Hepatocyte (in vitro differentiated cells): ENCODE results near the gene KLHL11. TPM values are rescaled to one million over a fixed set of nuclear protein-coding genes. Genes with fewer than 3 reads are reported as not detected.

Source experiments
- DNase-seq: peaks from one replicate; pipeline ENCODE4 v3.0.0-alpha.2; 2016; ENCODE audit warnings: low spot score
- H2AFZ ChIP-seq: fragments of 200-600 bp; sonication (generic); 2 replicates; pipeline ENCODE4 v1.6.0; 2016; ENCODE audit warnings: antibody characterized with exemption, mild to moderate bottlenecking
- H3K27ac ChIP-seq: fragments of 200-600 bp; sonication (generic); 2 replicates; pipeline ENCODE4 v1.5.1; 2016; ENCODE audit warnings: mild to moderate bottlenecking
- H3K27me3 ChIP-seq: fragments of 200-600 bp; sonication (generic); 2 replicates; pipeline ENCODE4 v1.6.1; 2016
- H3K36me3 ChIP-seq: fragments of 200-600 bp; sonication (generic); replicated peaks from 2 replicates; pipeline ENCODE4 v1.5.1; 2016; ENCODE audit warnings: low read depth; ENCODE audit not compliant: insufficient read depth
- H3K4me1 ChIP-seq: fragments of 200-600 bp; sonication (generic); 2 replicates; pipeline ENCODE4 v1.5.1; 2016; ENCODE audit warnings: mild to moderate bottlenecking, moderate library complexity; ENCODE audit not compliant: insufficient read depth
- H3K4me2 ChIP-seq: fragments of 200-600 bp; sonication (generic); 2 replicates; pipeline ENCODE4 v1.6.0; 2016
- H3K4me3 ChIP-seq: fragments of 200-600 bp; sonication (generic); 2 replicates; pipeline ENCODE4 v1.5.1; 2016; ENCODE audit warnings: mild to moderate bottlenecking
- H3K79me2 ChIP-seq: fragments of 200-600 bp; sonication (generic); 2 replicates; pipeline ENCODE4 v1.6.0; 2017; ENCODE audit warnings: mild to moderate bottlenecking
- H3K9me2 ChIP-seq: fragments of 200-600 bp; sonication (generic); replicated peaks from 2 replicates; pipeline ENCODE4 v1.6.0; 2017; ENCODE audit warnings: mild to moderate bottlenecking; ENCODE audit not compliant: insufficient read depth
- H3K9me3 ChIP-seq: fragments of 200-600 bp; sonication (generic); 2 replicates; pipeline ENCODE4 v1.5.1; 2016; ENCODE audit warnings: low read depth, mild to moderate bottlenecking
- H4K20me1 ChIP-seq: fragments of 200-600 bp; sonication (generic); 2 replicates; pipeline ENCODE4 v1.6.0; 2016; ENCODE audit warnings: mild to moderate bottlenecking; ENCODE audit not compliant: insufficient read depth, poor library complexity, severe bottlenecking
- EZH2 ChIP-seq: fragments of 200-600 bp; sonication (generic); IDR thresholded peaks from 2 replicates; pipeline ENCODE4 v1.6.1; 2016; ENCODE audit warnings: antibody characterized with exemption, mild to moderate bottlenecking, borderline replicate concordance
- EZH2phosphoT487 ChIP-seq: fragments of 200-600 bp; sonication (generic); IDR thresholded peaks from one replicate; pipeline ENCODE4 v1.6.1; 2018; ENCODE audit warnings: antibody characterized with exemption, mild to moderate bottlenecking, low read depth, moderate library complexity; ENCODE audit not compliant: unreplicated experiment, severe bottlenecking
- WGBS: methylation state at CpG from one replicate; pipeline ENCODE4 v1.1.6; 2016; ENCODE audit warnings: low lambda C conversion rate; ENCODE audit errors: missing lambda C conversion rate; 5-methylcytosine and 5-hydroxymethylcytosine counted together
- polyA plus RNA-seq: library from polyadenylated mRNA; unstranded; fragments of >200 nt; fragmentation: Nextera tagmentation; extraction: Ambion mirVana; gene quantifications from 2 replicates; pipeline ENCODE4 v1.2.1, GENCODE V29; 2016
- total RNA-seq: library from RNA; depleted of rRNA; stranded (reverse); fragments of >200 nt; gene quantifications from 2 replicates; pipeline ENCODE4 v1.2.3, GENCODE V29; 2014
- TF ChIP-seq, protein P1 (sequence below): fragments of 200-600 bp; sonication (generic); IDR thresholded peaks from 2 replicates; pipeline ENCODE4 v1.5.1; 2016; ENCODE audit warnings: antibody characterized with exemption, mild to moderate bottlenecking; ENCODE audit not compliant: poor library complexity

KLHL11 gene
- total and polyA plus RNA-seq, 2 experiments from 2014 or later, result 10.0 to 25.2 TPM

DNA sequence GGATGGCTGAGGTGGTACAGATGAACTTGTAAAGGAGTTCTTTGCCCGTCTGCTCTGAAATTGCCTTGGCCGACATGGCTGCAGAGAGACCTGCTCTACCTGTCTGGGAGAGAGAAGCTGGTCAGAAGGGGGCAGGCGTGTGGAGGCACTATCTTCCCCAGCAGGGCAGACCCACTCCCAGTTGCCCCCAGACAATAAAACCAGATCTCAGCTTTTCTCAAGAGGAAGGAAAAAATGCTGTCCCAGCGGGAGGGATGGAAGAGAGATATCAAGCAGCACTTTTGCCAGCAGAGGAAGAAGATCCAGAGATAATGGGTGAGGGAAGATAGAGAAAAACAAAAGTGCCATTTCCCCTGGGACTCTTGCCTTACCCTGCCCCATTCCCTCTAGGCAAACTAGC is 48.6 kb upstream of the KLHL11 start:
- no peak overlapping the region for H2AFZ ChIP-seq
- no peak overlapping the region for H3K4me3 ChIP-seq
- peak overlapping the region; percentile 90 for H3K4me2 ChIP-seq
- no peaks in the 10 kb centered on the region for H3K27me3 ChIP-seq
- H3K36me3 ChIP-seq, result no peaks in the 10 kb centered on the region
- peaks cover 79% of the 10 kb centered on the region for H3K79me2 ChIP-seq
- H4K20me1 ChIP-seq, result peaks cover 53% of the 10 kb centered on the region
- H3K4me1 ChIP-seq, result peaks cover 43% of the 10 kb centered on the region
- no peaks in the 10 kb centered on the region for H3K9me3 ChIP-seq
- no peaks in the 10 kb centered on the region for H3K9me2 ChIP-seq
- no peak for DNase-seq
- TF ChIP-seq, protein P1, sequence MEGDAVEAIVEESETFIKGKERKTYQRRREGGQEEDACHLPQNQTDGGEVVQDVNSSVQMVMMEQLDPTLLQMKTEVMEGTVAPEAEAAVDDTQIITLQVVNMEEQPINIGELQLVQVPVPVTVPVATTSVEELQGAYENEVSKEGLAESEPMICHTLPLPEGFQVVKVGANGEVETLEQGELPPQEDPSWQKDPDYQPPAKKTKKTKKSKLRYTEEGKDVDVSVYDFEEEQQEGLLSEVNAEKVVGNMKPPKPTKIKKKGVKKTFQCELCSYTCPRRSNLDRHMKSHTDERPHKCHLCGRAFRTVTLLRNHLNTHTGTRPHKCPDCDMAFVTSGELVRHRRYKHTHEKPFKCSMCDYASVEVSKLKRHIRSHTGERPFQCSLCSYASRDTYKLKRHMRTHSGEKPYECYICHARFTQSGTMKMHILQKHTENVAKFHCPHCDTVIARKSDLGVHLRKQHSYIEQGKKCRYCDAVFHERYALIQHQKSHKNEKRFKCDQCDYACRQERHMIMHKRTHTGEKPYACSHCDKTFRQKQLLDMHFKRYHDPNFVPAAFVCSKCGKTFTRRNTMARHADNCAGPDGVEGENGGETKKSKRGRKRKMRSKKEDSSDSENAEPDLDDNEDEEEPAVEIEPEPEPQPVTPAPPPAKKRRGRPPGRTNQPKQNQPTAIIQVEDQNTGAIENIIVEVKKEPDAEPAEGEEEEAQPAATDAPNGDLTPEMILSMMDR, result no peak
- TF ChIP-seq EZH2phosphoT487 (no peak), EZH2 (no peak)
- peak overlapping the region; percentile 86 for H3K27ac ChIP-seq
- WGBS, result 87% methylated on average over 4 of the region's 4 CpGs

DNA sequence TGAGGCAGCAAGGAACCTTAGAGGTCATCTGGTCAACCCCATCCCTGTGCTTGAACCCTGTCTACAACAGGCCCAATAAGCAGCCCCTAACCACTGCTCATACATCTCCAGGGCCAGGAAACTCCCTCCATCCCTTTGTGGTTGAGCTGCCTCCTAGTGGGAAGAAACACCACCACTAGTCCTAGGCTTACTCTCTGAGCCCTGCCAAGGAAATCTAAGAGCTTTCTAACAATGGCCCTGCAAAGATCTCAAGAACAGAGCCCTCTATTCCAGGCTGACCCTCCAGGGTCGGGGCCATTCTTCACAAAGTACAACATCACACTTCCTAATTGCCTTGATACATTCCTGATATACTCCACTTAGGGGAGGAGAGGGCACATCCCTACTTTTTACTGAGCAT is 47.7 kb upstream of the KLHL11 start:
- Histone ChIP-seq H3K36me3 (no peaks in the 10 kb centered on the region), H3K9me2 (no peaks in the 10 kb centered on the region), H3K4me1 (peaks cover 43% of the 10 kb centered on the region), H3K27ac (peak overlapping the region; percentile 86), H3K4me3 (no peak overlapping the region), H4K20me1 (peaks cover 53% of the 10 kb centered on the region), H3K79me2 (peaks cover 73% of the 10 kb centered on the region), H3K9me3 (no peaks in the 10 kb centered on the region), H3K27me3 (no peaks in the 10 kb centered on the region), H2AFZ (no peak overlapping the region), H3K4me2 (no peak overlapping the region)
- TF ChIP-seq, protein P1, result no peak
- TF ChIP-seq EZH2phosphoT487 (no peak), EZH2 (no peak)
- 81% methylated on average over 1 of the region's 1 CpG for WGBS
- no peak for DNase-seq

GRCh38 chr17:41910701-41911391 is 45.6 kb upstream of the KLHL11 start:
- Histone ChIP-seq H3K4me1 (peaks cover 32% of the 10 kb centered on the region), H3K27me3 (no peaks in the 10 kb centered on the region), H3K9me2 (no peaks in the 10 kb centered on the region), H3K9me3 (no peaks in the 10 kb centered on the region), H3K4me3 (no peak overlapping the region), H3K27ac (no peak overlapping the region), H3K4me2 (no peak overlapping the region), H3K36me3 (no peaks in the 10 kb centered on the region), H4K20me1 (peaks cover 33% of the 10 kb centered on the region), H2AFZ (no peak overlapping the region), H3K79me2 (peaks cover 60% of the 10 kb centered on the region)
- 96% methylated on average over 13 of the region's 13 CpGs for WGBS
- TF ChIP-seq EZH2 (no peak), EZH2phosphoT487 (no peak)
- TF ChIP-seq, protein P1, result no peak
- DNase-seq, result no peak

DNA sequence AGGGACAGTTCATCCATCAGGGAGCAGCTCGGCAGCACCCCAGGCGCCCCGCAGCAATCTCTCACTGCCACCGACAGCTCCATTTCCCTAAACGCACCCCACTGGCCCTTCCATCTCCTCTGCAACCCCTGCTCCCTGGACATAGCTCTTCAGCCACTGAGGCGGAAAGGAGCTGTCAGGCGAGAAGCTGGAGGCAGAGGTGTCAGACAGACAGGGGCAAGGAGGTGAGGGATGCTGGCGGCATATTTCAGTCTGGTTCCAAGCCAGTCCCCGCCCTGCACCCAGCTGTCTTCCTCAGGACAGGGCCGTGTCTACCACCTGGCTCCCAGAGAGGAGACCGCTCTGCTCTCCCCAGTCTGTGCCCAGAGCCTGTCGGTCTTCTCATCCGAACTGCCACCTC is 43.9 kb upstream of the KLHL11 start:
- Histone ChIP-seq H3K9me3 (no peaks in the 10 kb centered on the region), H3K79me2 (peaks cover 43% of the 10 kb centered on the region), H3K4me3 (no peak overlapping the region), H3K4me2 (no peak overlapping the region), H3K27ac (no peak overlapping the region), H4K20me1 (peaks cover 17% of the 10 kb centered on the region), H2AFZ (no peak overlapping the region), H3K27me3 (no peaks in the 10 kb centered on the region), H3K36me3 (no peaks in the 10 kb centered on the region), H3K4me1 (peaks cover 20% of the 10 kb centered on the region), H3K9me2 (no peaks in the 10 kb centered on the region)
- no peak for DNase-seq
- TF ChIP-seq EZH2phosphoT487 (no peak), EZH2 (no peak)
- TF ChIP-seq, protein P1, result no peak
- WGBS, result 93% methylated on average over 13 of the region's 13 CpGs
